ENCODE measurements around the gene RASSF6.
"Not testable (repeated sequence)": the region's sequence is repeated elsewhere in the genome, so short reads cannot be mapped to it uniquely, and the experiment has no call there.

RASSF6 gene

GRCh38 chr4:73606465-73606974 lies 13.7 kb downstream of the RASSF6 start:
- in situ Hi-C loops (cut with MboI; ENCODE audit: low pct_unique_long_range_greater_than_20kb, low sequenced_read_pairs, unreplicated experiment), result loop anchor here (25.0 kb wide), 1 partner anchor 544 kb away; the partner anchor contains the start of gene COX18
- peak; percentile 17 for DNase-seq (ENCODE audit: low spot score)
- TF ChIP-seq CTCF (IDR thresholded peaks at IDR 0.05; ENCODE audit: extremely low read depth, insufficient read depth, missing control alignments), result no peak

- DNase-seq (ENCODE audit: low spot score), result no peak
- no peak for TF ChIP-seq CTCF (IDR thresholded peaks at IDR 0.05; ENCODE audit: extremely low read depth, insufficient read depth, missing control alignments)
- in situ Hi-C loops (cut with MboI; ENCODE audit: low pct_unique_long_range_greater_than_20kb, low sequenced_read_pairs, unreplicated experiment), result loop anchor here (25.0 kb wide), 1 partner anchor 542 kb away; the partner anchor contains the start of gene COX18
Observed at GRCh38 chr4:73603854-73604584, 16.2 kb downstream of the RASSF6 start.

- in situ Hi-C loops (cut with MboI; ENCODE audit: low pct_unique_long_range_greater_than_20kb, low sequenced_read_pairs, unreplicated experiment), result loop anchor here (25.0 kb wide), 1 partner anchor 541 kb away; the partner anchor contains the start of gene COX18
- TF ChIP-seq CTCF (IDR thresholded peaks at IDR 0.05; ENCODE audit: extremely low read depth, insufficient read depth, missing control alignments), result no peak
- peak; percentile 21 for DNase-seq (ENCODE audit: low spot score)
Observed at GRCh38 chr4:73603271-73603710, 16.9 kb downstream of the RASSF6 start.

- no peak for TF ChIP-seq CTCF (IDR thresholded peaks at IDR 0.05; ENCODE audit: extremely low read depth, insufficient read depth, missing control alignments)
- DNase-seq (ENCODE audit: low spot score), result no peak
- in situ Hi-C loops (cut with MboI; ENCODE audit: low pct_unique_long_range_greater_than_20kb, low sequenced_read_pairs, unreplicated experiment), result loop anchor here (25.0 kb wide), 1 partner anchor 539 kb away; the partner anchor contains the start of gene COX18
Observed at GRCh38 chr4:73600954-73601353, 19.3 kb downstream of the RASSF6 start.

GRCh38 chr4:73599182-73599581 lies 21.1 kb downstream of the RASSF6 start:
- in situ Hi-C loops (cut with MboI; ENCODE audit: low pct_unique_long_range_greater_than_20kb, low sequenced_read_pairs, unreplicated experiment), result no loop called here
- no peak for TF ChIP-seq CTCF (IDR thresholded peaks at IDR 0.05; ENCODE audit: extremely low read depth, insufficient read depth, missing control alignments)
- DNase-seq (ENCODE audit: low spot score), result no peak

- DNase-seq (ENCODE audit: low spot score), result no peak
- in situ Hi-C loops (cut with MboI; ENCODE audit: low pct_unique_long_range_greater_than_20kb, low sequenced_read_pairs, unreplicated experiment), result no loop called here
- TF ChIP-seq CTCF (IDR thresholded peaks at IDR 0.05; ENCODE audit: extremely low read depth, insufficient read depth, missing control alignments), result no peak
Observed at GRCh38 chr4:73597594-73597993, 22.6 kb downstream of the RASSF6 start.

GRCh38 chr4:73597183-73597582 lies 23.1 kb downstream of the RASSF6 start:
- in situ Hi-C loops (cut with MboI; ENCODE audit: low pct_unique_long_range_greater_than_20kb, low sequenced_read_pairs, unreplicated experiment); DNase-seq (ENCODE audit: low spot score): not testable (repeated sequence)

Data from GM13977 (cell line).